Measurements from ENCODE around the gene PNKP. TPM values are rescaled to one million over a fixed set of nuclear protein-coding genes. Genes with fewer than 3 reads are reported as not detected.
A peak's percentile ranks its signal among the peaks of the same experiment; 100 is the strongest.

Gene PNKP
- total RNA-seq, 4 donors from 2014 or later = 47.7 to 104 (median 77.7) TPM

DNA sequence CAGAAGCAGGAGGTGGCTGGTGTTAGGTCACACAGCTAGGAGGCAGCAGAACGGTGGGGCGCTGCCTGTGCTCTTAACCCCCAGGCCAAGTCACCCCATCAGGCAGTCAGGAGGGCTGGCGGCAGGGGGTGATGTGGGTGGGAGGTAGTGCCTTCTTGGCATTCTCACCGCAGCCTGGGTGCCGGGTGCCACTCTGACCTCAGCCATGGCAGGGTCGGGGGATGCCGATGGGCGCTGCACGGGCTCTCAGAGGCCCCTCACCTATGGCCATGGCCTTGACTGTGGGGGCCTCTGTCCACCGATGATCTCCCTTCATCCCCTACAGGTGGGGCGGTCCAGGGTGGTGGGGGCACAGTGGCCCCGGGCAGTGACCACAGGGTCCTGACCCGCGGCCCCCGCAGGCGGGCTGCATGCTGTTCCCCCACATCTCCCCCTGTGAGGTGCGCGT lies 10.8 kb downstream of the PNKP start:
- no peaks in the 10 kb centered on the region for H3K27me3 ChIP-seq
- DNase-seq = no peak
- H3K27ac ChIP-seq = no peak overlapping the region
- no peak overlapping the region for H3K4me3 ChIP-seq
- peaks cover 0 to 11% of the 10 kb centered on the region in 2 donors for H3K4me1 ChIP-seq
- intact Hi-C loops (cut with DNase I; ENCODE audit: low total_unique reads) = no loop called here
- no peaks in the 10 kb centered on the region for H3K36me3 ChIP-seq
- H3K9me3 ChIP-seq = no peaks in the 10 kb centered on the region
- TF ChIP-seq POLR2A (IDR thresholded peaks at IDR 0.05) = no peak
- TF ChIP-seq, protein P1, sequence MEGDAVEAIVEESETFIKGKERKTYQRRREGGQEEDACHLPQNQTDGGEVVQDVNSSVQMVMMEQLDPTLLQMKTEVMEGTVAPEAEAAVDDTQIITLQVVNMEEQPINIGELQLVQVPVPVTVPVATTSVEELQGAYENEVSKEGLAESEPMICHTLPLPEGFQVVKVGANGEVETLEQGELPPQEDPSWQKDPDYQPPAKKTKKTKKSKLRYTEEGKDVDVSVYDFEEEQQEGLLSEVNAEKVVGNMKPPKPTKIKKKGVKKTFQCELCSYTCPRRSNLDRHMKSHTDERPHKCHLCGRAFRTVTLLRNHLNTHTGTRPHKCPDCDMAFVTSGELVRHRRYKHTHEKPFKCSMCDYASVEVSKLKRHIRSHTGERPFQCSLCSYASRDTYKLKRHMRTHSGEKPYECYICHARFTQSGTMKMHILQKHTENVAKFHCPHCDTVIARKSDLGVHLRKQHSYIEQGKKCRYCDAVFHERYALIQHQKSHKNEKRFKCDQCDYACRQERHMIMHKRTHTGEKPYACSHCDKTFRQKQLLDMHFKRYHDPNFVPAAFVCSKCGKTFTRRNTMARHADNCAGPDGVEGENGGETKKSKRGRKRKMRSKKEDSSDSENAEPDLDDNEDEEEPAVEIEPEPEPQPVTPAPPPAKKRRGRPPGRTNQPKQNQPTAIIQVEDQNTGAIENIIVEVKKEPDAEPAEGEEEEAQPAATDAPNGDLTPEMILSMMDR (IDR thresholded peaks at IDR 0.05) = no peak

DNA sequence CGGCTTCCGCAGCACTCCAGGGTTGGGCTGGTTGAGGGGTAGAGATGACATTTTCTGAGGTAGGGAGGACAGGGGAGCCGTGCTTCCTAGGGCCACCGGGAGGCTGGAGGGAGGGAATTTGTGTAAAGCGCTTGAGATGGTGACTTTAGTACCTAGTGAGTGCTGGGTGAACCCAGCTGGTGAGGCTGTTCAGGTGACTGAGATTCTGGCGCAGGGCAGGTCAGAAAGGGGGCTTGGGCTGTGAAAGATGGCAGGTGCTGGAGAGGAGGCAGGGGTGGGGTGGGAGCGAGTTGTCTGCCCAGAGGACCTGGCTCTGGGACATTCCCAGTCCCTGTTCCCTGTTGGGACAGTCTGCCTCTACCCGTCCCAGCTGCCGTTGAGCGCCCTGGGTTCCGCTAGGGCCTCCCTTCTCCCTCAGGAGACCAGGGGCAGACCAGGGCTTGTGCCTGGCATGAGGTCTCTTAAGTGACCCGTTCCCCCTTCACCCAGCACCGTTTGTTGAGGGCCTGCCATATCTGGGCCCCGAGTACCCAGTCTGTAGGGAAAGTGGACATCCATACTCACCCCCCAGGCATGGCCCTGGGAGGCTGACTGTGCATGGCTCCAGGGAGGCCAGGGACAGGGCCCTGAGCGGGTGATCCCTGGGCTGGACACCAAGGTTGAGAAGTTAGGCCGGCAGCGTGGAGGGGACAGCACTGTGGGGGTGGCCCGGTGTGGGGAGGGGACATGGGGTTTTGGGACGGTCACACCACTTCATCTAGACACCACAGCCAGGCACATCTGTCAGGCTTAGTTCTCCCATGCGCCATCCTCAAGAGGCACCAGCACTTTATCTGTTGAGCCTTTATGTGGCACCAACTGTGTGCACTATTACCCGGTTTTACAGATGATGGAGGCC lies 11.5 kb downstream of the PNKP start:
- H3K4me1 ChIP-seq = peaks cover 0 to 11% of the 10 kb centered on the region in 2 donors
- no peak overlapping the region for H3K27ac ChIP-seq
- H3K27me3 ChIP-seq = no peaks in the 10 kb centered on the region
- no peaks in the 10 kb centered on the region for H3K36me3 ChIP-seq
- intact Hi-C loops (cut with DNase I; ENCODE audit: low total_unique reads) = no loop called here
- DNase-seq = peak in 1 of 2 donors; percentile 17
- H3K9me3 ChIP-seq = no peaks in the 10 kb centered on the region
- H3K4me3 ChIP-seq = no peak overlapping the region
- TF ChIP-seq, protein P1 (IDR thresholded peaks at IDR 0.05) = no peak
- no peak for TF ChIP-seq POLR2A (IDR thresholded peaks at IDR 0.05)

DNA sequence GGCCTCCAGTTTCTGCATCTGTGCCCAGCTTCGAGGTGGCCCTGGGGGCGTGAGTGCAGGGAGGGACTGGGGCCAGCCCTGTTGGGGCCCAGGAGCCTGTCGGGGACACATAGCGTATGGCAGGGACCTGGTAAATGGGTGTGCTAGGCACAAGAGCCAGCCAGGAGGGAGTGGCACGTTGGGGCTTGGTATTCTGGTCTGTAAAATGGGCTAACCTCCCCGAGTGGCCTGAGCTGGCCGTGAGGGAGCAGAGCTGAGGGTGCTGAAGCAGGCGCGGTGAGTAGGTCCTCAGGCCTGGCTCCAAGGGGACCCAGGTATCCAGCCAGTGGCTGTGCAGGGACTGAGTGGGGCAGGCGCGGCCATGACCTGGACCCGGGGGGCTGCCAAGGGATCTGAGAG lies 12.1 kb downstream of the PNKP start:
- no peaks in the 10 kb centered on the region for H3K27me3 ChIP-seq
- no peaks in the 10 kb centered on the region for H3K36me3 ChIP-seq
- peaks cover 0 to 11% of the 10 kb centered on the region in 2 donors for H3K4me1 ChIP-seq
- no peak for TF ChIP-seq POLR2A (IDR thresholded peaks at IDR 0.05)
- TF ChIP-seq, protein P1 (IDR thresholded peaks at IDR 0.05) = no peak
- H3K9me3 ChIP-seq = no peaks in the 10 kb centered on the region
- no peak for DNase-seq
- no peak overlapping the region for H3K27ac ChIP-seq
- no peak overlapping the region for H3K4me3 ChIP-seq
- intact Hi-C loops (cut with DNase I; ENCODE audit: low total_unique reads) = no loop called here

DNA sequence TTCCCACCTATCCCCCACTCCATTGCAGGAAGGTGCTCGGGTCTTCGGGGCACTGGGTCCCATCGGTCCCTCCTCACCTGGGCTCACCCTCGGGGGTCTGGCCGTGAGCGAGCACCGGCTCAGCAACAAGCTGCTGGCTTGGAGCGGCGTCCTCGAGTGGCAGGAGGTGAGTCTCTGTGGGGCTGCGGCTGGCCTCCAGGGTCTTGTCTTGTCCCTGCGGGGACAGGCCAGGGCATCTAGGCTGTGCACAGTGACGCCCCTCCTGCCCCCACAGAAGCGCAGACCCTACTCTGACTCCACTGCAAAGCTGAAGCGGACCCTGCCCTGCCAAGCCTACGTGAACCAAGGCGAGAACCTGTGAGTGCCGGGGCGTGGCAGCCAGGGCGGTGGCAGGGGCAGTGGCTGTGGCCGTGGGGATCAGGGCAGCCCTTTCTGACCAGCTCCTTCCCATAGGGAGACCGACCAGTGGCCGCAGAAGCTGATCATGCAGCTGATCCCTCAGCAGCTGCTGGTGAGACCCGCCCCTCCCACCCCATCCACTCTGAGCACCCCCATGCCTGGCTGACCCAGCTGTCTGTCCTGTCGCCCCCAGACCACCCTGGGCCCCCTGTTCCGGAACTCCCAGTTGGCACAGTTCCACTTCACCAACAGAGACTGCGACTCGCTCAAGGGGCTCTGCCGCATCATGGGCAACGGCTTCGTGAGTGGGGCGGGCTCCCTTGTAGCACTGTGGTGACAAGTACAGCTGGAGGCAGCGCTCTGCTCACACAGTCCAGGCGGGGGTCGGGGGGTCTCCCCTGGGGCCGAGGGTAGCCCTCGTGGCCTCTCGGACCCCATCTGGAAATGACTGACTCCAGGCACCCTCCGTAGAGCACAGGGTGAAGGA lies 12.8 kb downstream of the PNKP start:
- H3K9me3 ChIP-seq = no peaks in the 10 kb centered on the region
- H3K4me3 ChIP-seq = no peak overlapping the region
- DNase-seq = peak in 1 of 2 donors; percentile 40
- H3K4me1 ChIP-seq = peaks cover 0 to 11% of the 10 kb centered on the region in 2 donors
- H3K27ac ChIP-seq = peak overlapping the region in 1 of 2 donors; percentile 11
- no peak for TF ChIP-seq POLR2A (IDR thresholded peaks at IDR 0.05)
- no peaks in the 10 kb centered on the region for H3K27me3 ChIP-seq
- intact Hi-C loops (cut with DNase I; ENCODE audit: low total_unique reads) = no loop called here
- H3K36me3 ChIP-seq = no peaks in the 10 kb centered on the region

DNA sequence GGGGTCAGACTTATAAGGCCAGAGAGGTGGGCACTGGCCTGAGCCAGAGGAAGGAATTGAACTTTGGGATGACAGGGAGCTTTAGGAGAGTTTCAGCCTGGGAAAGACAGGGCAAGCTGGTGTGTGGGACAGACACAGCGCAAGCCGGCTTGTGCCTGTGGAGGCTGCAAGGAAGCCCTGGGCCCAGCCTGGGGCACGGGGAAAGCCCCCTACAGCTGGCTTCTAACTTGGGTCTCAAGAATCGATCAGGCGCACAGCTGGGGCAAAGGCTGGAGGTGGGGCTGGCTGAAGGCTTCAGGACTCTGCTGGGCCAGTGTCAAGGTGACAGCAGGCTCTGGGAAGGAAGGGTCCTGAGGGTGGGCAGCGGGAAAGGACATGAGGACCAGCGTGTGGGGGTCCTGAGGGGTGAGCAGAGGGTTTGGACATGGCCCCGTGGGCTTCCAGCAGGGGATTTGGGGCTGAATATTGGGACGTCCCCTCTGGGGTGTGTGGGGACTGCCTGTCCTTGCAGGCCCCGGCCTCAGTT lies 13.5 kb downstream of the PNKP start:
- Histone ChIP-seq H3K27me3 (no peaks in the 10 kb centered on the region), H3K4me1 (peaks cover 0 to 11% of the 10 kb centered on the region in 2 donors), H3K9me3 (no peaks in the 10 kb centered on the region), H3K36me3 (no peaks in the 10 kb centered on the region), H3K4me3 (no peak overlapping the region), H3K27ac (peak overlapping the region in 1 of 2 donors; percentile 11)
- DNase-seq = no peak
- no peak for TF ChIP-seq POLR2A (IDR thresholded peaks at IDR 0.05)
- TF ChIP-seq, protein P1 (IDR thresholded peaks at IDR 0.05) = no peak
- intact Hi-C loops (cut with DNase I; ENCODE audit: low total_unique reads) = no loop called here
